Stimulated activated CD8-positive, alpha-beta memory T cell treated with anti-CD3 and anti-CD28 coated beads, Interleukin-12 subunit alpha, Interleukin-12 subunit beta, amount 100 ng/mL, for 4 hours (primary cell): ENCODE data around the gene MBNL1.

Experiments
- DNase-seq: peaks from one replicate; pipeline ENCODE4 v3.0.0-alpha.2; 2020; ENCODE audit warnings: low read depth

MBNL1 gene

GRCh38 chr3:152268555-152269055 lies at the start of gene MBNL1:
Gene MBNL1 (plus strand): TSS chr3:152268929. CDS start chr3:152300194, 31,265 bp downstream.
- DNase-seq = peak; percentile 71

- no peak for DNase-seq
Measured at GRCh38 chr3:152219216-152219615, 49.5 kb upstream of the MBNL1 start.

GRCh38 chr3:152219769-152220255 lies 48.9 kb upstream of the MBNL1 start:
- no peak for DNase-seq

- no peak for DNase-seq
Measured at GRCh38 chr3:152222327-152222726, 46.4 kb upstream of the MBNL1 start.

GRCh38 chr3:152225201-152225600 lies 43.5 kb upstream of the MBNL1 start:
- DNase-seq = no peak

GRCh38 chr3:152226176-152226575 lies 42.6 kb upstream of the MBNL1 start:
- no peak for DNase-seq

- DNase-seq = no peak
Measured at GRCh38 chr3:152227027-152227426, 41.7 kb upstream of the MBNL1 start.

- no peak for DNase-seq
Measured at GRCh38 chr3:152229692-152230091, 39.0 kb upstream of the MBNL1 start.

- no peak for DNase-seq
Measured at GRCh38 chr3:152230370-152230769, 38.4 kb upstream of the MBNL1 start.

- DNase-seq = no peak
Measured at GRCh38 chr3:152232001-152232400, 36.7 kb upstream of the MBNL1 start.

- no peak for DNase-seq
Measured at GRCh38 chr3:152232679-152233078, 36.0 kb upstream of the MBNL1 start.

GRCh38 chr3:152234657-152235375 lies 33.9 kb upstream of the MBNL1 start:
- DNase-seq = no peak

- DNase-seq = no peak
Measured at GRCh38 chr3:152235709-152236298, 32.9 kb upstream of the MBNL1 start.

GRCh38 chr3:152236716-152237115 lies 32.0 kb upstream of the MBNL1 start:
- DNase-seq = no peak

- DNase-seq = no peak
Measured at GRCh38 chr3:152241142-152242017, 27.3 kb upstream of the MBNL1 start.

GRCh38 chr3:152243301-152243711 lies 25.4 kb upstream of the MBNL1 start:
- DNase-seq = no peak

GRCh38 chr3:152243721-152244516 lies 24.8 kb upstream of the MBNL1 start:
- no peak for DNase-seq

GRCh38 chr3:152244517-152244888 lies 24.2 kb upstream of the MBNL1 start:
- no peak for DNase-seq

GRCh38 chr3:152245498-152246170 lies 23.1 kb upstream of the MBNL1 start:
- no peak for DNase-seq

GRCh38 chr3:152251916-152252315 lies 16.8 kb upstream of the MBNL1 start:
- DNase-seq = no peak

- DNase-seq = no peak
Measured at GRCh38 chr3:152252755-152253154, 16.0 kb upstream of the MBNL1 start.
